Ectodermal cell (in vitro differentiated cells): ENCODE results near the gene CD300H.
"Not testable (repeated sequence)": the region's sequence is repeated elsewhere in the genome, so short reads cannot be mapped to it uniquely, and the experiment has no call there.

ENCODE experiments used
- H3K27ac ChIP-seq: 2 replicates; pipeline ENCODE4 v1.7.0; 2013; ENCODE audit warnings: mild to moderate bottlenecking, low read depth, low read length; ENCODE audit not compliant: insufficient read depth, poor library complexity, severe bottlenecking
- H3K27me3 ChIP-seq: 2 replicates; pipeline ENCODE4 v1.7.0; 2013; ENCODE audit warnings: mild to moderate bottlenecking, low read length; ENCODE audit not compliant: insufficient read depth, control insufficient read depth, poor library complexity, severe bottlenecking
- H3K36me3 ChIP-seq: one replicate; pipeline ENCODE4 v1.7.0; 2013; ENCODE audit warnings: low read length; ENCODE audit not compliant: control insufficient read depth, insufficient read depth
- H3K4me1 ChIP-seq: one replicate; pipeline ENCODE4 v1.7.0; 2013; ENCODE audit warnings: low read length; ENCODE audit not compliant: control insufficient read depth, insufficient read depth
- H3K4me3 ChIP-seq: 2 replicates; pipeline ENCODE4 v1.7.0; 2013; ENCODE audit warnings: low read depth, low read length, control low read depth; ENCODE audit not compliant: insufficient read depth
- H3K9me3 ChIP-seq: 2 replicates; pipeline ENCODE4 v1.7.0; 2013; ENCODE audit warnings: mild to moderate bottlenecking, low read length, moderate library complexity; ENCODE audit not compliant: control insufficient read depth
- WGBS, 2 experiments: methylation state at CpG; one replicate each; pipeline ENCODE4 v1.1.7; 2013; ENCODE audit warnings: missing lambda C conversion rate in 2 of 2; 5-methylcytosine and 5-hydroxymethylcytosine counted together

CD300H gene

GRCh38 chr17:74520790-74521480 is 46.4 kb downstream of the CD300H start:
- Histone ChIP-seq H3K27me3 (no peaks in the 10 kb centered on the region), H3K4me3 (no peak overlapping the region), H3K36me3 (no peaks in the 10 kb centered on the region), H3K4me1 (no peaks in the 10 kb centered on the region), H3K9me3 (no peaks in the 10 kb centered on the region), H3K27ac (no peak overlapping the region)
- 91 to 92% methylated on average over 21 of the region's 21 CpGs for WGBS, 2 experiments

- Histone ChIP-seq H3K4me3 (no peak overlapping the region), H3K9me3 (no peaks in the 10 kb centered on the region), H3K36me3 (no peaks in the 10 kb centered on the region), H3K4me1 (no peaks in the 10 kb centered on the region), H3K27me3 (no peaks in the 10 kb centered on the region), H3K27ac (no peak overlapping the region)
- WGBS, 2 experiments = 85 to 90% methylated on average over 2 to 3 of the region's 3 CpGs
Measured at GRCh38 chr17:74520016-74520434, 47.3 kb downstream of the CD300H start.

- not testable (repeated sequence) for H3K27ac ChIP-seq, H3K4me3 ChIP-seq, H3K36me3 ChIP-seq, H3K9me3 ChIP-seq, H3K4me1 ChIP-seq, H3K27me3 ChIP-seq
- 85 to 88% methylated on average over 6 of the region's 6 CpGs for WGBS, 2 experiments
Measured at GRCh38 chr17:74518413-74518981, 48.8 kb downstream of the CD300H start.

GRCh38 chr17:74516561-74517328 is 50.6 kb downstream of the CD300H start:
- Histone ChIP-seq H3K36me3 (no peaks in the 10 kb centered on the region), H3K4me1 (no peaks in the 10 kb centered on the region), H3K27me3 (no peaks in the 10 kb centered on the region), H3K27ac (no peak overlapping the region), H3K4me3 (no peak overlapping the region), H3K9me3 (no peaks in the 10 kb centered on the region)
- WGBS, 2 experiments = 81 to 83% methylated on average over 3 of the region's 3 CpGs

GRCh38 chr17:74515941-74516340 is 51.4 kb downstream of the CD300H start:
- Histone ChIP-seq H3K4me1 (no peaks in the 10 kb centered on the region), H3K27me3 (no peaks in the 10 kb centered on the region), H3K4me3 (no peak overlapping the region), H3K36me3 (no peaks in the 10 kb centered on the region), H3K27ac (no peak overlapping the region), H3K9me3 (no peaks in the 10 kb centered on the region)
- WGBS, 2 experiments = 76 to 79% methylated on average over 4 of the region's 4 CpGs

GRCh38 chr17:74514632-74515334 is 52.5 kb downstream of the CD300H start:
- no peaks in the 10 kb centered on the region for H3K4me1 ChIP-seq
- no peaks in the 10 kb centered on the region for H3K27me3 ChIP-seq
- 91 to 94% methylated on average over 10 of the region's 10 CpGs for WGBS, 2 experiments
- H3K27ac ChIP-seq = no peak overlapping the region
- no peak overlapping the region for H3K4me3 ChIP-seq
- H3K9me3 ChIP-seq = no peaks in the 10 kb centered on the region
- no peaks in the 10 kb centered on the region for H3K36me3 ChIP-seq

- Histone ChIP-seq H3K4me1 (no peaks in the 10 kb centered on the region), H3K27ac (peak overlapping the region; percentile 28), H3K9me3 (no peaks in the 10 kb centered on the region), H3K36me3 (no peaks in the 10 kb centered on the region), H3K4me3 (no peak overlapping the region), H3K27me3 (no peaks in the 10 kb centered on the region)
- WGBS, 2 experiments = 93 to 96% methylated on average over 3 of the region's 3 CpGs
Measured at GRCh38 chr17:74513987-74514631, 53.2 kb downstream of the CD300H start.

- no peaks in the 10 kb centered on the region for H3K36me3 ChIP-seq
- no peaks in the 10 kb centered on the region for H3K4me1 ChIP-seq
- WGBS, 2 experiments = 91 to 94% methylated on average over 7 of the region's 7 CpGs
- H3K9me3 ChIP-seq = no peaks in the 10 kb centered on the region
- H3K27me3 ChIP-seq = no peaks in the 10 kb centered on the region
- H3K4me3 ChIP-seq = no peak overlapping the region
- H3K27ac ChIP-seq = no peak overlapping the region
Measured at GRCh38 chr17:74512624-74513091, 54.7 kb downstream of the CD300H start.

- Histone ChIP-seq H3K4me3 (no peak overlapping the region), H3K27me3 (no peaks in the 10 kb centered on the region), H3K4me1 (no peaks in the 10 kb centered on the region), H3K27ac (no peak overlapping the region), H3K9me3 (no peaks in the 10 kb centered on the region), H3K36me3 (no peaks in the 10 kb centered on the region)
- WGBS, 2 experiments = 81 to 91% methylated on average over 2 of the region's 2 CpGs
Measured at GRCh38 chr17:74512036-74512435, 55.3 kb downstream of the CD300H start.
